HS-27A (cell line): Measurements from ENCODE around the gene CAB39L.

ENCODE experiments used
- DNase-seq: peaks from one replicate; pipeline ENCODE4 v3.0.0-alpha.2; 2012; ENCODE audit warnings: low read depth, missing footprints

CAB39L gene

GRCh38 chr13:49399801-49400472 is 43.9 kb downstream of the CAB39L start:
- DNase-seq = no peak

- DNase-seq = no peak
Measured at GRCh38 chr13:49395878-49396380, 47.9 kb downstream of the CAB39L start.

GRCh38 chr13:49395451-49395865 is 48.4 kb downstream of the CAB39L start:
- no peak for DNase-seq

- DNase-seq = no peak
Measured at GRCh38 chr13:49388091-49388635, 55.7 kb downstream of the CAB39L start.

- DNase-seq = no peak
Measured at GRCh38 chr13:49386664-49387063, 57.2 kb downstream of the CAB39L start.

- no peak for DNase-seq
Measured at GRCh38 chr13:49376121-49376520, 67.7 kb downstream of the CAB39L start.

- peak; percentile 24 for DNase-seq
Measured at GRCh38 chr13:49374585-49375290, 69.1 kb downstream of the CAB39L start.

GRCh38 chr13:49373716-49374115 is 70.1 kb downstream of the CAB39L start:
- no peak for DNase-seq

GRCh38 chr13:49371943-49372613 is 71.8 kb downstream of the CAB39L start:
- DNase-seq = no peak

GRCh38 chr13:49370371-49370770 is 73.5 kb downstream of the CAB39L start:
- no peak for DNase-seq

GRCh38 chr13:49369866-49370265 is 74.0 kb downstream of the CAB39L start:
- DNase-seq = no peak

- no peak for DNase-seq
Measured at GRCh38 chr13:49368688-49369087, 75.2 kb downstream of the CAB39L start.

GRCh38 chr13:49367640-49368422 is 76.0 kb downstream of the CAB39L start:
- DNase-seq = no peak

- DNase-seq = no peak
Measured at GRCh38 chr13:49366841-49367240, 77.0 kb downstream of the CAB39L start.

GRCh38 chr13:49357694-49358093 is 86.2 kb downstream of the CAB39L start:
- DNase-seq = peak; percentile 40

GRCh38 chr13:49356223-49356622 is 87.6 kb downstream of the CAB39L start:
- peak; percentile 50 for DNase-seq

- DNase-seq = no peak
Measured at GRCh38 chr13:49354719-49355118, 89.1 kb downstream of the CAB39L start.

- DNase-seq = no peak
Measured at GRCh38 chr13:49353908-49354307, 90.0 kb downstream of the CAB39L start.

GRCh38 chr13:49351871-49352270 is 92.0 kb downstream of the CAB39L start:
- no peak for DNase-seq

GRCh38 chr13:49348751-49349150 is 95.1 kb downstream of the CAB39L start:
- no peak for DNase-seq

- no peak for DNase-seq
Measured at GRCh38 chr13:49347650-49348385, 96.0 kb downstream of the CAB39L start.
